ENCODE measurements around the gene CREB1.

Gene CREB1

DNA sequence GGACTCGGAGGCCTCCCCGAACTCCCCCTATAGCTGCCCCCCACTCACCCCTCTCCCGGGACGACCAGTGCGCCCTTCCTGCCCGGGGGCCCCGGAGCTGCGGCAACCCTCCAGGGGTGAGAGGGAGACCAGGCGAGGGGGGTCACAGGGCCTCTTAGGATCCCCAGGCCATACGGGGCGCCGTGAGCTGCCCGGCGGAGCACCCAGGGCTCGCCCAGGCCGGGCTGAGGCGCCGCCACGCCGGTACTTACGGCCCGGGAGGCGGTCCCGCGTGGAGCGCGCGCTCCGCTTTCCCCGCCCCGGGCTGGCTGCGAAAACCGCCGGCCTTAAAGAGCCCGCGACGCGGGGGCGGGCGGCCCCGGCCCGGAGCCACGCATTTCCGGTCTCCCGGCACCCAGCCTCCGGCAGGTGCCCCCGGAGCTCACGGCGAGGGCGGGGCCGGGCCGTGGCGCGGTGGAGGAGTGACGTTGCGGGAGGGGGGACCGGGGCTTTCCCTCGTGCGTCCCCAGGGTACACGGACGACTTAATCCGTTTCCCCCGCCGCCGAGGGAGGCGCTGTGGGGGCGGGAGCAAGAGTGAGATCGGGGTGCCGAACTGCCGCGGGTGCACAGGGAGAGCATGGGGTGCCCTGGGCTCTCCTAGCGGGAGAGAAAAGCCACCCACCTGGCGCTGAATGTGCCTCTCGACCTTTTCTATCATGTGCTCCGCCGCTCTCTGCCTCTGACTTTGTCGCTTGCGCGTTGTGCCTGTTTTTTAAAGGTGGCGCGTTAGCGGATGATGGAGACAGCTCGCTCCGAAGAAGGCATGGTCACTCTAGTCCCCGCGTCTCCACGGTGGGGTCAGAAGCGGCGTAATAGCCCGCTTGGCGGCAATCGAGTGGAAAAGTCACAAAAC lies 95.5 kb downstream of the CREB1 start, which contains the start of gene METTL21A:
TSS of gene METTL21A (minus strand) at position 381 of the 894 bp plus-strand sequence. CDS start 1,019 bp downstream, outside the sequence.
- Histone ChIP-seq H3K27me3 (ENCODE audit: insufficient read depth, poor library complexity, severe bottlenecking) (no peaks in the 10 kb centered on the region), H3K4me3 (ENCODE audit: severe bottlenecking) (peak within 1 kb of the TSS; percentile 83), H3K9me3 (ENCODE audit: severe bottlenecking) (no peaks in the 10 kb centered on the region), H3K27ac (ENCODE audit: poor library complexity, severe bottlenecking) (peak within 1 kb of the TSS; percentile 85), H3K36me3 (ENCODE audit: low read depth) (peaks cover 22% of the 10 kb centered on the region), H3K4me1 (ENCODE audit: insufficient read depth, poor library complexity, severe bottlenecking) (no peaks in the 10 kb centered on the region)
- peak; percentile 69 for ATAC-seq (ENCODE audit: low read depth)
- no peak for TF ChIP-seq CTCF (IDR thresholded peaks at IDR 0.05; ENCODE audit: poor library complexity, severe bottlenecking)
- peak; percentile 77 for DNase-seq (ENCODE audit: low spot score)

DNA sequence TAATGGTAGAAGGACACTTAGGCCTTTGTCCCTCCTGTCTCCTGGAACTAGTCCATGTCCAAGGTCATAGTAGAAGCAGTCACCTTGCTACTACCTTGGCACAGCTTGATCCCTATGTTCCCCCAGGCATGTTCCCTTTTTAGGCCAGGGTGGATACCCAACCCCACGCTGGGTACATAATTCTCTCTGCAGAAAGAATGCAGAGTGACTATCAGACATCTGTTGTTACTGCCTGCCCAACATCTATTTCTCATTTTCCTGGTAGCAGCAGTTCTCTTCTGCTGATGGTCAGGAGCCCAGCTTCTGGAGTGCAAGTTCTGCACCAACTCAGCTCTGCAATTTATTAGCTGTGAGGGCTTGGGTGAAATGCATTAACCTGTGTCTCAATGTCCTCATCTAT lies 99.8 kb downstream of the CREB1 start:
- ATAC-seq (ENCODE audit: low read depth) (no peak), DNase-seq (ENCODE audit: low spot score) (no peak)
- Histone ChIP-seq H3K36me3 (ENCODE audit: low read depth) (no peaks in the 10 kb centered on the region), H3K9me3 (ENCODE audit: severe bottlenecking) (no peaks in the 10 kb centered on the region), H3K4me1 (ENCODE audit: insufficient read depth, poor library complexity, severe bottlenecking) (peaks cover 23% of the 10 kb centered on the region), H3K4me3 (ENCODE audit: severe bottlenecking) (no peak overlapping the region), H3K27ac (ENCODE audit: poor library complexity, severe bottlenecking) (no peak overlapping the region), H3K27me3 (ENCODE audit: insufficient read depth, poor library complexity, severe bottlenecking) (no peaks in the 10 kb centered on the region)
- TF ChIP-seq CTCF (IDR thresholded peaks at IDR 0.05; ENCODE audit: poor library complexity, severe bottlenecking): no peak

DNA sequence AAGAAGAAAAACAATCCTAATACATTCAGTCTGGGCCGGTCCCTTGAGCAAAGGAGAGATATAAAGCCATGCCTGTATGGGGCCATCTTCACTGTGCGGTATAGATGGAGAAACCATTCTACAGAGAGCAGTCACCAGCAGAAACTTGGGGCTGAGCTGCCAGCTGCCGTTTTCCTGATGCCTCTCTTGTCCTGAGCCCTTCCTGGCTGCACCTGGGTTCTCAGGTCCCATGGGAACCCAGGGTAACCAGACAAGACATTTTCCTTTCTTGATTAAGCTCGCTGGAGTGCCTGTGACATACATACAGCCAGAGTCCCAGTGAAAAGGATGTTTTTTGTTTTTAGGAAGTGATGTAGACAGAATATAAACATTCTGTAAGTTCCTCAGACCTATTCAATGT lies 100.7 kb downstream of the CREB1 start:
- H3K9me3 ChIP-seq (ENCODE audit: severe bottlenecking): no peaks in the 10 kb centered on the region
- H3K27me3 ChIP-seq (ENCODE audit: insufficient read depth, poor library complexity, severe bottlenecking): no peaks in the 10 kb centered on the region
- peaks cover 27% of the 10 kb centered on the region for H3K4me1 ChIP-seq (ENCODE audit: insufficient read depth, poor library complexity, severe bottlenecking)
- no peak overlapping the region for H3K27ac ChIP-seq (ENCODE audit: poor library complexity, severe bottlenecking)
- no peak for TF ChIP-seq CTCF (IDR thresholded peaks at IDR 0.05; ENCODE audit: poor library complexity, severe bottlenecking)
- H3K36me3 ChIP-seq (ENCODE audit: low read depth): no peaks in the 10 kb centered on the region
- no peak for ATAC-seq (ENCODE audit: low read depth)
- no peak for DNase-seq (ENCODE audit: low spot score)
- no peak overlapping the region for H3K4me3 ChIP-seq (ENCODE audit: severe bottlenecking)

GRCh38 chr2:207632575-207633493 lies 103.1 kb downstream of the CREB1 start:
- no peak for TF ChIP-seq CTCF (IDR thresholded peaks at IDR 0.05; ENCODE audit: poor library complexity, severe bottlenecking)
- peak overlapping the region; percentile 69 for H3K27ac ChIP-seq (ENCODE audit: poor library complexity, severe bottlenecking)

More at GRCh38 chr2:207632575-207633493, 103.1 kb downstream of the CREB1 start:
- peak; percentile 81 for ATAC-seq (ENCODE audit: low read depth)
- Histone ChIP-seq H3K36me3 (ENCODE audit: low read depth) (no peaks in the 10 kb centered on the region), H3K4me1 (ENCODE audit: insufficient read depth, poor library complexity, severe bottlenecking) (peaks cover 27% of the 10 kb centered on the region), H3K4me3 (ENCODE audit: severe bottlenecking) (no peak overlapping the region), H3K27me3 (ENCODE audit: insufficient read depth, poor library complexity, severe bottlenecking) (no peaks in the 10 kb centered on the region), H3K9me3 (ENCODE audit: severe bottlenecking) (no peaks in the 10 kb centered on the region)
- no peak for DNase-seq (ENCODE audit: low spot score)

Measured in RWPE2 (cell line).